NCI-H2171 (cell line): ENCODE data around the gene MYT1.
A peak's percentile ranks its signal among the peaks of the same experiment; 100 is the strongest.

Experiments used
- DNase-seq: peaks from one replicate; lab custom pipeline; 2025; lab: John Stamatoyannopoulos, UW

MYT1 gene

DNA sequence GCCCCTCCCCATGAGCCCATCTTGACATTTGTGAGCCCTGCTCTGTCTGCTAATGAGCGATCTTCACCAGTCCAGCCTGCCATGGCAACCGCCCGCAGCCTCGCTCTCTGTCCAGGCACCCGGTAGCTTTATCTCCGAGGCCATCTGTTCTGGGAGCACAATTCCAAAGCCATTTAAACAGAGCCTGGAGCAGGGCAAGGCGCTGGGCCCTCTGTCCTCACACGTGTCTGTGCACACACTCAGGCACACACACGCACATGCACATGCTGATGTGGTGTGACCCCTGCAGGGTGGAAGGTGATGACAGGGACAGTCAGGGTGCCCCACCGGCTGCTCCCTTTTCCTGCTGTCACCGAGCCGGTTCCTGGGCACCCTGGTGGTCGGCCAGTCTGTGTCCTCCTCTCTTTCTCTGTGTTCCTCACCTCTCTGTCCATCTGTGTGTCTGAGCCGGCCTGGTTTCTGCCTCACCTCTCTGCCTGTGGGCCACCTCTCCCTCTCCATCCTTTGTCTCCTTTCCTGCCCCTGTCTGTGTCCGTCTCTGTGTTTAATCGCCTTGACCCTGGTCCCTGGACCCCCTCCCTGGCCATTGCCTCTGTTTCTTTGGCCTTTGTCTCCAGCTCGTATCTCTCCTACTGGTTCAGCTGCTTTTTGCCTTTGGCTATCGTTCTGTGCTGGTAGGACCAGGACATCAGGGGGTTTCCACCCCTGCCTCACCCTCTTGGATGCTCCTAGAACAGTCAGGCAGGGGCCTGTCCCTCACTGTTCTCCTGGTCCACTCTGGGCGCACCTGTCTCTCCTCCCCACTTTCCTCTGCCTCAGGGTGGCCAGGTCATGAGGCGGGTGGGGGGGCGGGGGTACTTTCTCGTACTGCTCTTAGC lies 8.8 kb upstream of the MYT1 start:
- no peak for DNase-seq

DNA sequence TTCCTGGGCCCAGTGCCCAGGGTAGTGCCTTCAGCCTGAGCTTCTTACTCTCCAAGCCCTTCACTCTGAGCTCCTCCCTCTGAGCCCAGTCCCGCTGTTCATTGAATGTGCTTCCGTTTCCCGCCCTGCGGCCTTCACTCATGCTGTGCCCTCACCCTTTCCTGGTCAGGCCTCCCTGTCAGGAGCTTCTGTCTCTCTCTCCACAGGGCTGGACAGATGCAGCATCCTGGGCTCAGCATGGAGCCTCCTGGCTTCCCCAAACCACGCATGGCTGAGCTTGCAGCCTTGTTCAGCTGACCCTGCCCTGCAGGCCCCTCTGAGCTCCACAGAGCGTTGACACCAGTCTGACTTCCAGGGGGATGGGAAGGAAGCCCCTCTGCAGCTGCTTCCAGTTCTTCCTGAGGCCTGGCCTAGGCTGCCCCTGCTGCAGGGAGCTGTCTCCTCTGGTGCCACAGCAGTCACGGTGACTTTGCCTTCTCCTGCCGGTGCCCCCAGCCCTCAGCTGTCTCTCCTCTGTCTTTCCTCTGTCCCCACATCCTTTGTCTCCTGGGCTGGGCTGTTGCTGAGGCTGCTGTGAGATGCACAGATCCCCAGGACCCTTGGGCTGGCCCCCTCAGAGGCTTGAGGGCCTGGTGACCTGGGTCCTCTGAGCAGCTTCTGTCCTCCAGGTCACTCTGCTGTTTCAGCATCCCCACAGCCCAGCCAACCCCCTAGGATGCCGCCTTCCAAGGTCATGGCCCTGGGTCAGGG lies 7.9 kb upstream of the MYT1 start:
- no peak for DNase-seq

DNA sequence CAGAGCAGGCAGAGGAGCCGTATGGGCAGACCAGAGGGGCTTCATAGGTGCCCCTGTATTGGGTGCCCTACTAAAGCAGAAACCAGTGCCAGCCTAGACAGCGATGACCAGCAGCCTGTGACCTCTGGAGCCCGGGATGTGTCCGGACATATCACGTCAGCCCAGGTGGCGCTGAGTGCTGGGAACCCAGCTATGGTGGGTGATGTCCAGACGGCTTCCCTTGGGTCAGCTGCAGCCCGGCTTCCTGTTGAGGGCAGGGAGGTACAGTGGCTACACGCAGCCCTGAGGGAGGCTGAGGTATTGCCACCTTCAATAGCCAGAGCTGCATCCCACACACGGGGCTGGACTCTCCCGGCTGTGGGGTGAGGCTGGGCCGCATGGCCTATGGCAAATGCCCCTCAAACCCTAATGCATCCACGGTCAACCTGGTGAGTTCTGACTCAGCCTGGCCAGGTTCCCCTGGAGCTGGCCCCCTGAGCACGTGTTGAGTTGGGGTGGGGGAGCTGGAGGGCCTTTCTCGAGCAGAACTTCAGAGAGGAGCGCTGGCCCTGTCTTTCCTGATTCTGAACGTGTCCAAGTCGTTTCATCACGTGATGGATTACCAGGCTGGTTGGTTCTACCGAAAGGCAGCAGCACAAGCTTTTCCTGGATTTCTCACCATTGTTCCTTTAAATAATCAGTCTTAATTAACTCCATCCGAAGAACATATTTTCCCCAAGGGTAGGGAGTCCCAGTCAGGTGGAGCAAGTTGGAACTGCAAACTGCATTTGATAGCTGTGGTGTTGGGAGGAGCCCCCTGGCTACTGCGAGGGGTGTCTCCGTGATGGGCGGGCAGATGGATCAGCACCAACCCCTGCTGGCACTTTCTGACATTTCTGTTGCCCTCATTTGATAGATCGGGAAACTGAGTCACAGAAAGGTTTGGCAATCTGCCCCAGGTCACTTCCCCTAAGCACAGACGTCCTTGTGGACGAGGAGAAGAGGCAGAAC lies 7.1 kb upstream of the MYT1 start:
- DNase-seq, result no peak

DNA sequence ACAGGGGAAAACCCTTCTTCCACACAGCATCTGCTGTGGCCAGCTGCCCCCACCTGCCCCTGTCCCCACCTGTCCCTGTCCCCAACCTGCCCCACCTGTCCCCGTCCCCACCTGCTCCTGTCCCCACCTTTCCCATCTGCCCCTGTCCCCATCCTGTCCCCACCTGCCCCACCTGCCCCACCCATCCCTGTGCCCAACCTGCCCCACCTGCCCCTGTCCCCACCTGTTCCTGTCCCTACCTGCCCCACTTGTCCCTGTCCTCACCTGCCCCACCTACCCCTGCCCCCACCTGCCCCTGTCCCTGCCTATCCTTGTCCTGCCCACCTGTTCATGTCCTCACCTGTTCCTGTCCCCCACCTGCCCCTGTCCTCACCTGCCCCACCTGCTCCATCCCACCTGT lies 6.4 kb upstream of the MYT1 start:
- DNase-seq, result peak; percentile 78

DNA sequence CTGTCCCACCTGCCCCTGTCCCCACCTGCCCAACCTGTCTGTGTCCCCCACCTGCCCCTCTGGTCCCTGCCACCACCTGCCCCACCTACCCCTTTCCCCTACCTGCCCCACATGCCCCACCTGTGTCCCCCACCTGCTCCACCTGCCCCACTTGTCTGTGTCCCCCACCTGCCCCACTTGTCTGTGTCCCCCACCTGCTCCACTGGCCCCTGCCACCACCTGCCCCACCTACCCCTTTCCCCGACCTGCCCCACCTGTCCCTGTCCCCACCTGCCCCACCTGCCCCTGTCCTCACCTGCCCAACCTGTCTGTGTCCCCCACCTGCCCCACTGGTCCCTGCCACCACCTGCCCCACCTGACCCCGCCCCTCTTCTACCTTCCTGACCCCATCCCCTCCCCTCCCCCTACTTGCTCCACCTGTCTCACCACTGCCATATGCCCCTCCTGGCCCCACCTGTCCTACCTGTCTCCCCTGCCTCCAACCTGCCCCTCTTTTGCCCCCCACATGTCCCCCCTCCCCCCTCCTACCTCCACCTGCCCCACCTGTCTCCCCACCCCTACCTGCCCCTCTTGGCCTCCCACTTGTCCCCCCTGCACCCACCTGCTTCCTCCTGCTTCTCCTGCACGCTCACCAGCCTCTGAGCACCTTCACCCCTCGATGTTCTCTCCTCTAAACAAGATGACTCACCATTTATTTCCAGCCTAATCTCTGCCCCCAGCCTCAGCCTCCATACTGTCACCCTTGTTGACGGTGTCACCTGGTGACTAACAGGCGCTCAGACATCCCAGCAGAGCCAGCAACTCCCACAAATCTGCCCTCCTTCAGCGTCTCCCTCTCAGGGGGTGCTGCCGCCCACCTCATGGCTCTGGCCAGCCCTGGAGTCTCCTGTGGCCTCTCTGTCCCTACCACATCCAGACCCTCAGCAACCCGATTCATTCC lies 5.6 kb upstream of the MYT1 start:
- peak; percentile 65 for DNase-seq

DNA sequence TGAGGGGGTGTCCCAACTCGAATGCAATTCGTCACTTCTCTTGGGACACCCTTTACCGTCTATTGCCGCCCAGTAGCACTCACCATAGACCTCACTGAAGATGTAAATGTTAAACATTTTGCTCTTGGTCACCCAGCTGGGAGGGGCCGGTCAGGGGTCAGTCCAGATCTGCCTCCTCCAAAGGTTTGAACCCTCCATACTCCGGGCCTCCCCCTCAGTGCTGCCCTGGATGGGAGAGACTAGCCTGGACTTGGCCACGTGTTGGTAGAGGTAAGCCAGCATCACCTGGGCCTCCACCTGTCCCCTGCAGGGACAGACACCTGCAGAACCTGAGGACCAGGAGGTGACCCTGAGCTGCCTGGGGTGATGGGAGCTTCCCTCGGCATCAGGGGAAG lies 5.0 kb upstream of the MYT1 start:
- no peak for DNase-seq

DNA sequence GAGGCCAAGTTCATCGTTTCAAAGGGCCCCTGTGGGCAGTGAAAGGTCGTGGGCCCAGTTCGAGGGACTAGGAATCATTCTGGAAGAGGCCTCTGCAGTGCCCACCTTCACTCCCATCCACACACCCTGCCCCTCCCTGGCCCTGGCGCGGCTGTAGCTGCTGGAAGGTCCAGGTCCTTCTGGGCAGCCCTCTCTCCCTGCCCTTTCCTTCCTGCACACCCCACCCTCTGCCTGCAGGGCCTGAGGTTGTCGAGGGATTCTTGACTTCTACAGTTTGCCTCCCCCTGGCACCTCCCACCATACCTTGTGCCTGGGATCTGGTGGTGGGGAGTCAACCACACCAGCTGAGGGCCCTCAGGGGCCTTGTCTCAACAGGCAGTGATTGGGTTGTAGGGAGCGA lies 4.5 kb upstream of the MYT1 start:
- no peak for DNase-seq

DNA sequence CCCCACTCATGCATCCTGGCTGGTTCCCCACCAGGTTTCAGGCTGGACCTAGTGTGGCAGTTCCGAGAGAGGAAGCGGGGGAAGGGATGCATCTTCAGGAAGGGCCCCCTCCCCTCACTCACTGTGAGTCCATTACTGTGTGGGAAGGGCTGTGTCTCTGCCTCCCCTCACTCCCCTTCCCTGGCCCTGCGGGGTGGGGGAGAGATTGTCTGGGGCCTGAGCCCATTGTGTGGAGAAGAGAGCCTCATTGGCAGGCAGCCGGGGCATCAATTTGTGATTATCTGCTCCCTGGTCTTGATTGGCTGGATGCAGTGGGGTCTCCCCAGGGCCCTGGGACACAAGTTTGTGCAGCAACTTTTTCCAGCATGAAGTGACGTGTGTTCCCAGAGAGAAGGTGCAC lies 4.1 kb upstream of the MYT1 start:
- peak; percentile 16 for DNase-seq

DNA sequence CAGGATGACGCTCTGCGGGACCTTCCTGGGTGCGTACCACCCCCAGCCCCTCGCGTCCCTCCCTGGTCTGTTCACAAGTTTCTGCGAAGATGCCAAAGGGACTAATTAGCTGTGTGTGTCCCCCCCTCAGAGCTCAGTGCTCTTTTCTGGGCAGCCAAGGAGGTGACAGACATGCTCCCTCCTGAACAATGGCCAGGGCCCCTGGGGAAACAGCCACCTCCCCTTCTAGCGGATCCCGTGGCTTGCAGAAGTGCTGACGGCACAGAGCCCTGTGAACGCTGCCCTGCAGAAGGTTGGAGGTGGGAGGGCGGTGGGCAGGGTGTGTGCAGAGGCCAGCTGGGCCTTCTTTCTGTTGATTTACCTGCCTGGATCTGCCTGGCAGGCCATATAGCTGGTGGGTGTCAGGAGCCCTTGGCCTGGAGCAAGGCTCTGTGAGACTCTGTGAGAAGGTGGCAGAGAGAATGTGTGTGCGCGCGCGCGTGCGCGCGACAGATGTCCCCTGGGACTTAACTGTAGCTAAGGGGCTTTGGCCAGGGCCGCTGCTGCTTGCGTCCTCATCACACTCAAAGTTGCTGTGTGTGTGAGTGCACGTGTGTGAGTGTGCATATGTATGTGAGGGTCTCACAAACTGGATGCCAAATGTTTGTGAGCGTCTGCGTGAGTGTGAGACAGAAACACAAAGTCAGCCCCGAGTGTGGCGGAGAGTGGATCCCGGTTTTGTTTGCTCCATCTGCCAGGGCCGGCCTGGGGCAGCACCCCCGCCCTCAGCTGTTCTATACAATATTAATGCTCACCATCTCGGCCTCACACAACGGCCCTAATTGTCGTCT lies 3.5 kb upstream of the MYT1 start:
- DNase-seq, result peak; percentile 66

DNA sequence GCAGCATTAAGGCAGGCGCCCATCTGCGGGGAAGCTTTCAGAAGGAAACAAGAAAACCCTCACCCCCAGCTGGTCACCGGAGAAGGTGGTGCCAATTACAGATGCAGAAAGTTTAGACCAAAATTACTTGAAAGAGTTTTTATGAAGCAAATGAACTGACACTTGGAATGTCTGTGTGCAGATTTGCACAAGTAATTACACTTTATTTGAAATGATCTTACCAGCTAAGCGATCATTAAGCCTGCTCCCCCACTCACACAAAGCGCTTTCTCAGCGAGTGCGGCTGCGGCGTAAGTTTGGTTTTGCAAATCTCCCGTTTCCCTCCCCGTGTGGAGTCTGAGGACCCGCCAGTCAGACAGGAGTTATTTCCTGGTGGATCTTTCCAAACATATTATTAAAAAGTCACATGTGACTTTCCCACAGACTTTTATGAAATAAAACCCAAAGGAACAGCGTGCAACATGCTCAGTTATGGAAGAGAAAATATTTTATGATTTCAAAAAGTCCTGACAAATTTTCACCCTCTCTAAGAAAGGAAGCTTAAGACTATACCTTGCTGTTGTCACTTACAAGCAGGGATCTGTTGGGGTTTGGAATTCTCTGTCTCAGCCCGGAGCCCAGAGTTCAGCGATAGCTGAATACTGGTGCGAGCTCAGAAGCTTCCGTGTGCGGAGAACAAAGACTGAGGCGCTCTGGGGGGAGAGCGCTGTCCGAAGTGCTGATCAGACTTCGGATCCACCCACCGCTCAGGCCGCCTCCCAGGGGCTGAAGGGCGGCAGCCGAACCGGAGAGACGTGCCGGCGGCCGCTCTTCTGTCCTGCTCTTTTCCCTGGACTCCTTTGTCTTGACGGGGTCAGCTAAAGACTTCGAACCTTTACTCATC lies 2.7 kb upstream of the MYT1 start:
- DNase-seq, result no peak

DNA sequence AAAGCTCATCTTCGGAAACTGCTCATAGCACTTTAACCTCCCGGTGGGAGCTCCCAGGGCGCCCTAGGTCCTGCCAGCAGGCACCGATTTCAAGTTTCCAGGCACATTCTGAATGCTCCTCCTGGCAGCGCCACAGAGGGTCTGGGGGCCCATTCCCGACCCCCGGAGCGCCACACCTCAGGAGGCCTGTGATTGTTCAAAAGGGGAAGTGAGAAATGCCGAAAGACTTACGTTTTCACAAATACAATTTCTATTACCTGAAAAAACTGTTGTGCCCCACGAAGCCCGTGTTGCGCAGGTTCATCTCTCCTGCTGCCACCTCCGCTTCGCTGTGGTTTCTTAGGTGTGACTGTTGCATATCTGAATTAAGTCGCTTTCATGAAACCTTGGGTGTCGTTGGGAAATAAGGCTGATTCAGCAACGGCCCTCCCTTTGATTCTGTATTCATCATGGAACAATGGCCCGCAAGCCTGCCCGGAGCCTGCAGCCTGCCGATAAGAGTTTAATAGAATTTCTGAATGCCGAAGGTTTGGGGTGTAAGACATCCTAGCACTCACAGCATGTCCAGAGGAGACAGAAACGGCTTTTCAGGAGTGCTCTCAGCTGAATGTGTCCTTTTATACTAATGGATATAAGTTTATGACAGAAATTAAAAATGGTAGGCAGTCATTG lies 1.9 kb upstream of the MYT1 start:
- no peak for DNase-seq

DNA sequence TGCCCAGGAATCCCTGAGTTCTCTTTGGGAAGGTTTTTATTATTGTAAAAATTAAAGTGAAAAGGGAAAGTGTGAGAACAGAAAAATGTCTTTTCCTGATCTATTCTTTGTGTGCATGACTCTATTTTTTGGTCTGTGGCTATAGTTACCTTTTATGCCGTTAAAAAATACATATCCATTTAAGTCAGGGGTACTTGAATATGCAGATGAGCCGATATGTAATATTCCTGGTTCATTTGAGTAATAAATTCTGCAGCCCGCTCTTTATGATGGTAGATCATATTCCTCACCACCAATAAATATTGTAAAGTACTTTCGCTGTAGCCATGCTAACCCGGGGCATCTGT lies 503 bp upstream of the MYT1 start:
- DNase-seq, result peak; percentile 87

DNA sequence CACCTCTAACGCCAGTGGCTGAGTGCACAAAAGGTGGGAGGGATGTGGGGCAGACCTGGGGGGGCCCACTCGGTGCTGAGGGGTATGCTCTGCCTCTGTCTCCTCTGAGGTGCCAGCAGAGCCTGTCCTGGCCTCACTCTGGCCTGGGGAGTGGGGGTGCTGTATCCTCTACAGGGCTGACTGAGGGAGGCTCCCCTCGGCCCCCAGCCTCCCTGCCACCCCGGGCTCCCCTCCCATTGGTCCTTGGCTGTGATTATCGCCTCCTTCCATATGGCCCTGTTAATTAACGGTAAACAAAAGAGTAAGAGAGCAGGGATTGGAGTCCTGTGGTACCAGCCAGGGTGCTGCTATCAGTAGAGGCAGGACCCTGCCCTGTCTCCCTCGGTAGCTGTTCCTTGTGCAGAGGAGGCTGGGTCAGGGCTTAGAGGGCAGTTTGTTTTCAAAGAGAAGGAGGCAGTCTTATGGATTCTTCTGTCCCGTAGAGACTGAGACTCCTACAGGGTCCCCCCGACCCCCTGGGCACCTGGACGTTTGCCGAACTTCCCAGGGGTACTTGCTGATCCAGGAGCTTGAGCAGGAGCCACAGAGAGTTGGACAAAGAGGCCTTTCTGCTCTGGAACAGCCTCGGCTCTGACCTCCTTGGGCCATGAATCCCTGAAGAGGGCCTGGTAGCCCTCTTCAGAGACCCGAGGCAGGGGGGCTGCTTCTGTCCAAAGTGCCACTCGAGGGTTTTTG lies 1.8 kb downstream of the MYT1 start:
- peak; percentile 58 for DNase-seq

DNA sequence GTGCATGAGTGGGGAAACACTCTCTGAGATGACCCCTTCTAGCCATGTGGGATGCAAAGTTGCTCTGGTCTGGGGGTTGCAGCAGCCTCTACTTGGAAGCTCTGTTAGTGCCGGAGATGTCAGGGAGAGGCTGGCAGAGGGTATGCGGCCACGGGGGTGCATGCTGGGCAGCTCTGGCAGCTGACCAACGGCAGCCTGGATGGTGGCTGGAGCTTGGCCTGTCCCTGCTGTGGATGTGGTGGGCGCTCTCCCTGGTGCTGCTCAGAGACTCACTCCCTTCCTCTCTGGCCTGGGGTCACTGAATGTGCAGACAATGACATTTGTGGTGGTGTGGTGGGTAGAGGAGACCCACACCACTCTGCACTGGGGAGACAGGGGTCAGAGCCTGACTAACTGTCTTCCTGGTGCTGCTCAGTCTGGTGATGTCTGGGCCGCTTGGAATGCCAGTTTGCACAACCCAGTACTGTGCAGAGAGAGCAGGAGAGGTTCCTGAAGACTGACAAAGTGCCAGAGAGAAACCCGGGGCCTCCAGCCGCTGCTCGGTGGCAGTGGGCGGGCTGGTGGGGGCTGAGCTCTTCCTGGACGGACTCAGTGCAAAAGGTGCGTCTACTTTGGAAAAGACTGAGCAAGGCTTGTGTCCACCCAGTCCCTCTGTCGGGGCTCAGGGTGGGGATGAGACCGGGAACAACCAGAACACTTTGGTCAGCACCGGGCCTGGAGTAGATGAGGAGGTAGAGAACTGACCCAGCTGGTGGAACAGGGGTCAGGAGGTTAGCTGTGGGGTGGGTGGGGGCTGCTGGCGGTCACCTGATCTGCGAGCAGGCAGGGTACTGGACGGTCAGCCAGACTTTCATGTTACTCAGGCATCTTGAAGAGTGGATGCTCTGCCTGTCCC lies 2.7 kb downstream of the MYT1 start:
- DNase-seq, result no peak

DNA sequence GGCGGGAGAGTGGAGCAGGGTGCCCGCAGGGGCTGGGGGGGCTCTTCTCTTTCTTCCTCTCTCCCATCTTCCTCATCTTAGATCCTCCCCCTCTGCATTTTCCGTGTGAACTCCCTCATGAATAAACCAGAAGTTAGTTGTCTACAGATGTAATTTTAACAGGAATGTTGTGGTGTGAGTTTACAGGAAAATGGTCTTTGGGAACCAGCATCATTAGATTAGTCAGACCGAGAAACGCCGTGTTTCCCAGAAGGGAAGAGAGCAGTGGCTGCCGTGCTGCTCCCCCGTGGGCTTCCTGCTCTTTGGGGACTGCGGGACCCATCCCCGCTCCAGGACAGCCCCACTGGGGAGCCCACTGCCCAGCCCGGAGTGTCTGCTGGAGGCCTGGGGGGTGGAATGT lies 3.4 kb downstream of the MYT1 start:
- DNase-seq, result no peak

DNA sequence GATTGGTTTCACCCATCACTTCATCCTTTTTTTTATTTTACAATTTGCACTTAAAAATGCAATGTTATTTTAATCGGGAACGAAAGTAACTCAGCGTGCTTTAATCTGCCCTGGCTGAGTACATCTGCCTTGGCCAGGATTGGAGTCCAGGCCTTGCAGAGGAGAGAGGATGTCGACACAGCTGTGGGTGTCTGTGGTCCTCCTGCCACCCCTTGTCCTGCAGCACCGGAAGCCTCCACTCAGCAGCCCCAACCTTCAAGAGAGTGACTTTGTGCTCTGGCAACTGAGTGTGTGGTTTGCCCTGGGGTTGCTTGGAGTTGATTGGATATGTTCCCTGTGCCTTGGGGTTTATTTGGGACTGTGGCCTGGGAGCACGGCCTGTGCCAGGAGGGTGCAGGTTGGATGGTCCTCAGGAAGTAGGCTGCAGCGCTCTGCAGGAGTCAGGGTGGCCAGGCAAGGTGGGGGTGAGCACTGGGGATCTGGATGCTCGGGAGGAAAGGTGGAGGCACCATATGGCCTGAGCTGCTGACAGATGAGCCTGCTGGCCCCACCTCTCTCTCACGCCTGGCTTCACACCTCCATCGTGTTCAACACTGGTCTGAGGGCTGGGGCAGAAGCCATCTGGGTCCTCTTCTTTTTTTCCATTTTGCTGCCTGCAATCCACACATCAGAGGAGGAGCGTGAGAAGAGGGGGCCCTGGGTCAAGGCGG lies 4.3 kb downstream of the MYT1 start:
- peak; percentile 88 for DNase-seq
